ENCODE data around the gene IFNLR1. TPM values are rescaled to one million over a fixed set of nuclear protein-coding genes. Genes with fewer than 3 reads are reported as not detected.
A peak's percentile ranks its signal among the peaks of the same experiment; 100 is the strongest.

IFNLR1 gene
- total and polyA plus RNA-seq, 2 of the 8 experiments (the other 6 are each of a cell fraction or from before 2014, with no cell fraction given), result 6.8 to 10.1 TPM

DNA sequence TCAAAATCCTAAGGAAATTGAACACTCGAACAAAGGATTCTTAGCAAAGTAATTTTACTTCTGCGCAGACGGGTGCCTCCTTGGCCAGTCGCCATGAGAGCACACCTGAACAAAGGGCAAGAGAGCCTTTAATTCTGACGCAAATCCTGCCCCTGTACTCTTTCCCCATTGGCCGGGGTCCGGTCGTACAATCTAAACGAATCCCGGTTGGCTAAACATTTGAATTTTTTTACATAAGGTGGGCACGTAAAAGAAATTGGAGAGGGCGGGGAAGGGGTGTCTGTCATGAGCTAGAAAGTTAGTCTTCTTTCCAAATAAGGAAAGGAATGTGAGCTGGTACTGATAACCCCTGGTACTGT lies 35.9 kb downstream of the IFNLR1 start (continued):
- TF ChIP-seq, protein P1, sequence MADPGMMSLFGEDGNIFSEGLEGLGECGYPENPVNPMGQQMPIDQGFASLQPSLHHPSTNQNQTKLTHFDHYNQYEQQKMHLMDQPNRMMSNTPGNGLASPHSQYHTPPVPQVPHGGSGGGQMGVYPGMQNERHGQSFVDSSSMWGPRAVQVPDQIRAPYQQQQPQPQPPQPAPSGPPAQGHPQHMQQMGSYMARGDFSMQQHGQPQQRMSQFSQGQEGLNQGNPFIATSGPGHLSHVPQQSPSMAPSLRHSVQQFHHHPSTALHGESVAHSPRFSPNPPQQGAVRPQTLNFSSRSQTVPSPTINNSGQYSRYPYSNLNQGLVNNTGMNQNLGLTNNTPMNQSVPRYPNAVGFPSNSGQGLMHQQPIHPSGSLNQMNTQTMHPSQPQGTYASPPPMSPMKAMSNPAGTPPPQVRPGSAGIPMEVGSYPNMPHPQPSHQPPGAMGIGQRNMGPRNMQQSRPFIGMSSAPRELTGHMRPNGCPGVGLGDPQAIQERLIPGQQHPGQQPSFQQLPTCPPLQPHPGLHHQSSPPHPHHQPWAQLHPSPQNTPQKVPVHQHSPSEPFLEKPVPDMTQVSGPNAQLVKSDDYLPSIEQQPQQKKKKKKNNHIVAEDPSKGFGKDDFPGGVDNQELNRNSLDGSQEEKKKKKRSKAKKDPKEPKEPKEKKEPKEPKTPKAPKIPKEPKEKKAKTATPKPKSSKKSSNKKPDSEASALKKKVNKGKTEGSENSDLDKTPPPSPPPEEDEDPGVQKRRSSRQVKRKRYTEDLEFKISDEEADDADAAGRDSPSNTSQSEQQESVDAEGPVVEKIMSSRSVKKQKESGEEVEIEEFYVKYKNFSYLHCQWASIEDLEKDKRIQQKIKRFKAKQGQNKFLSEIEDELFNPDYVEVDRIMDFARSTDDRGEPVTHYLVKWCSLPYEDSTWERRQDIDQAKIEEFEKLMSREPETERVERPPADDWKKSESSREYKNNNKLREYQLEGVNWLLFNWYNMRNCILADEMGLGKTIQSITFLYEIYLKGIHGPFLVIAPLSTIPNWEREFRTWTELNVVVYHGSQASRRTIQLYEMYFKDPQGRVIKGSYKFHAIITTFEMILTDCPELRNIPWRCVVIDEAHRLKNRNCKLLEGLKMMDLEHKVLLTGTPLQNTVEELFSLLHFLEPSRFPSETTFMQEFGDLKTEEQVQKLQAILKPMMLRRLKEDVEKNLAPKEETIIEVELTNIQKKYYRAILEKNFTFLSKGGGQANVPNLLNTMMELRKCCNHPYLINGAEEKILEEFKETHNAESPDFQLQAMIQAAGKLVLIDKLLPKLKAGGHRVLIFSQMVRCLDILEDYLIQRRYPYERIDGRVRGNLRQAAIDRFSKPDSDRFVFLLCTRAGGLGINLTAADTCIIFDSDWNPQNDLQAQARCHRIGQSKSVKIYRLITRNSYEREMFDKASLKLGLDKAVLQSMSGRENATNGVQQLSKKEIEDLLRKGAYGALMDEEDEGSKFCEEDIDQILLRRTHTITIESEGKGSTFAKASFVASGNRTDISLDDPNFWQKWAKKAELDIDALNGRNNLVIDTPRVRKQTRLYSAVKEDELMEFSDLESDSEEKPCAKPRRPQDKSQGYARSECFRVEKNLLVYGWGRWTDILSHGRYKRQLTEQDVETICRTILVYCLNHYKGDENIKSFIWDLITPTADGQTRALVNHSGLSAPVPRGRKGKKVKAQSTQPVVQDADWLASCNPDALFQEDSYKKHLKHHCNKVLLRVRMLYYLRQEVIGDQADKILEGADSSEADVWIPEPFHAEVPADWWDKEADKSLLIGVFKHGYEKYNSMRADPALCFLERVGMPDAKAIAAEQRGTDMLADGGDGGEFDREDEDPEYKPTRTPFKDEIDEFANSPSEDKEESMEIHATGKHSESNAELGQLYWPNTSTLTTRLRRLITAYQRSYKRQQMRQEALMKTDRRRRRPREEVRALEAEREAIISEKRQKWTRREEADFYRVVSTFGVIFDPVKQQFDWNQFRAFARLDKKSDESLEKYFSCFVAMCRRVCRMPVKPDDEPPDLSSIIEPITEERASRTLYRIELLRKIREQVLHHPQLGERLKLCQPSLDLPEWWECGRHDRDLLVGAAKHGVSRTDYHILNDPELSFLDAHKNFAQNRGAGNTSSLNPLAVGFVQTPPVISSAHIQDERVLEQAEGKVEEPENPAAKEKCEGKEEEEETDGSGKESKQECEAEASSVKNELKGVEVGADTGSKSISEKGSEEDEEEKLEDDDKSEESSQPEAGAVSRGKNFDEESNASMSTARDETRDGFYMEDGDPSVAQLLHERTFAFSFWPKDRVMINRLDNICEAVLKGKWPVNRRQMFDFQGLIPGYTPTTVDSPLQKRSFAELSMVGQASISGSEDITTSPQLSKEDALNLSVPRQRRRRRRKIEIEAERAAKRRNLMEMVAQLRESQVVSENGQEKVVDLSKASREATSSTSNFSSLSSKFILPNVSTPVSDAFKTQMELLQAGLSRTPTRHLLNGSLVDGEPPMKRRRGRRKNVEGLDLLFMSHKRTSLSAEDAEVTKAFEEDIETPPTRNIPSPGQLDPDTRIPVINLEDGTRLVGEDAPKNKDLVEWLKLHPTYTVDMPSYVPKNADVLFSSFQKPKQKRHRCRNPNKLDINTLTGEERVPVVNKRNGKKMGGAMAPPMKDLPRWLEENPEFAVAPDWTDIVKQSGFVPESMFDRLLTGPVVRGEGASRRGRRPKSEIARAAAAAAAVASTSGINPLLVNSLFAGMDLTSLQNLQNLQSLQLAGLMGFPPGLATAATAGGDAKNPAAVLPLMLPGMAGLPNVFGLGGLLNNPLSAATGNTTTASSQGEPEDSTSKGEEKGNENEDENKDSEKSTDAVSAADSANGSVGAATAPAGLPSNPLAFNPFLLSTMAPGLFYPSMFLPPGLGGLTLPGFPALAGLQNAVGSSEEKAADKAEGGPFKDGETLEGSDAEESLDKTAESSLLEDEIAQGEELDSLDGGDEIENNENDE (IDR thresholded peaks at IDR 0.05; ENCODE audit: insufficient replicate concordance, low read length), result no peak
- peak; percentile 80 for TF ChIP-seq CEBPB (IDR thresholded peaks at IDR 0.05; ENCODE audit: low read depth, low read length)
- TF ChIP-seq, protein P2, sequence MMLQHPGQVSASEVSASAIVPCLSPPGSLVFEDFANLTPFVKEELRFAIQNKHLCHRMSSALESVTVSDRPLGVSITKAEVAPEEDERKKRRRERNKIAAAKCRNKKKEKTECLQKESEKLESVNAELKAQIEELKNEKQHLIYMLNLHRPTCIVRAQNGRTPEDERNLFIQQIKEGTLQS (IDR thresholded peaks at IDR 0.05; ENCODE audit: insufficient read depth, low read depth, low read length), result no peak
- peak; percentile 74; the same call in 1 of the 2 replicates for TF ChIP-seq POLR2AphosphoS5 (IDR thresholded peaks at IDR 0.05; ENCODE audit: low read depth, low read length)
- TF ChIP-seq HDAC2 (IDR thresholded peaks at IDR 0.05; ENCODE audit: borderline replicate concordance in 1 of 2, low read depth in 2 of 2, low read length in 2 of 2), result no peak
- no peak for TF ChIP-seq FOSL1 (IDR thresholded peaks at IDR 0.05; ENCODE audit: insufficient read depth, low read depth, low read length)
- TF ChIP-seq, protein P3, sequence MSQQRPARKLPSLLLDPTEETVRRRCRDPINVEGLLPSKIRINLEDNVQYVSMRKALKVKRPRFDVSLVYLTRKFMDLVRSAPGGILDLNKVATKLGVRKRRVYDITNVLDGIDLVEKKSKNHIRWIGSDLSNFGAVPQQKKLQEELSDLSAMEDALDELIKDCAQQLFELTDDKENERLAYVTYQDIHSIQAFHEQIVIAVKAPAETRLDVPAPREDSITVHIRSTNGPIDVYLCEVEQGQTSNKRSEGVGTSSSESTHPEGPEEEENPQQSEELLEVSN (IDR thresholded peaks at IDR 0.05), result no peak

All from H1 (cell line).